Vagina (tissue), 2 donors: Measurements from ENCODE around the gene PYDC2. TPM values are rescaled to one million over a fixed set of nuclear protein-coding genes. Genes with fewer than 3 reads are reported as not detected.

Source experiments
- DNase-seq, 2 donors: peaks; one replicate each; pipeline ENCODE4 v3.0.0-alpha.2; 2017; ENCODE audit errors: extremely low spot score in 2 of 2
- H3K27ac ChIP-seq: fragments of 200-600 bp; sonication (generic); one replicate; pipeline ENCODE4 v1.5.1; 2019
- H3K27me3 ChIP-seq: fragments of 200-600 bp; sonication (generic); one replicate; pipeline ENCODE4 v1.5.1; 2019
- H3K36me3 ChIP-seq, 2 donors: fragments of 200-600 bp; sonication (generic); one replicate each; pipeline ENCODE4 v1.5.1; 2017 to 2019
- H3K4me1 ChIP-seq: fragments of 200-600 bp; sonication (generic); one replicate; pipeline ENCODE4 v1.5.1; 2019
- H3K4me3 ChIP-seq, 2 donors: fragments of 200-600 bp; sonication (generic); 1 replicate in 1 of 2; 2 replicates in 1 of 2; pipeline ENCODE4 v1.5.1; 2016 to 2019
- H3K9me3 ChIP-seq: fragments of 200-600 bp; sonication (generic); one replicate; pipeline ENCODE4 v1.5.1; 2019
- POLR2A ChIP-seq, 2 donors: fragments of 450-650 bp; IDR thresholded peaks; one replicate each; pipeline ENCODE4 v1.6.1; 2017; ENCODE audit warnings: antibody characterized with exemption in 2 of 2, mild to moderate bottlenecking in 2 of 2, moderate library complexity in 2 of 2
- POLR2AphosphoS5 ChIP-seq, 2 donors: sonication (generic); formaldehyde crosslinking; IDR thresholded peaks; one replicate each; pipeline ENCODE4 v1.9.0; 2017; ENCODE audit warnings: antibody characterized with exemption in 2 of 2, mild to moderate bottlenecking in 2 of 2, low read depth in 1 of 2; ENCODE audit not compliant: insufficient read depth in 1 of 2
- intact Hi-C: fragments of 100-400 bp; cut with DNase I; formaldehyde crosslinking; loops from one replicate; pipeline ENCODE4 v1.15.1; 2023
- total RNA-seq: library from RNA; depleted of rRNA; stranded (reverse); fragments of >200 nt; gene quantifications from one replicate; pipeline ENCODE4 v1.2.3, GENCODE V29; 2016
- TF ChIP-seq, protein P1 (sequence below), 3 experiments: fragments of 450-650 bp in 2 of 3; fragments of 200-600 bp in 1 of 3; sonication (generic) in 1 of 3; IDR thresholded peaks; one replicate each; pipeline ENCODE4 v1.5.1; 2017 to 2019; ENCODE audit warnings: antibody characterized with exemption in 3 of 3, mild to moderate bottlenecking in 2 of 3, moderate library complexity in 2 of 3

PYDC2 gene
- not detected for total RNA-seq

DNA sequence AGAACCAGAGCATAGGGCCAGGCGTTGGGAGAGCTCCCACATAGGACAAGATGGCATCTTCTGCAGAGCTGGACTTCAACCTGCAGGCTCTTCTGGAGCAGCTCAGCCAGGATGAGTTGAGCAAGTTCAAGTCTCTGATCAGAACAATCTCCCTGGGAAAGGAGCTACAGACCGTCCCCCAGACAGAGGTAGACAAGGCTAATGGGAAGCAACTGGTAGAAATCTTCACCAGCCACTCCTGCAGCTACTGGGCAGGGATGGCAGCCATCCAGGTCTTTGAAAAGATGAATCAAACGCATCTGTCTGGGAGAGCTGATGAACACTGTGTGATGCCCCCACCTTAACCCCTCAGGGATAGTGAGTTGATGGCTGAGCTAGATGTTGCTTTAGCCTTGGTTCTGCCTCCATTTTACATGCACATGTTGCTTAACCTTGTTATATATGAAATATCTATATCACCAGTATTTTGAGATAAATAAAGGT lies at the start of gene PYDC2:
TSS of gene PYDC2 (plus strand) at position 51 of the 483 bp plus-strand sequence. CDS start at position 51, 0 bp downstream.
- Histone ChIP-seq H3K9me3 (no peaks in the 10 kb centered on the region), H3K36me3 (no peaks in the 10 kb centered on the region), H3K4me3 (no peak within 1 kb of the TSS), H3K27me3 (no peaks in the 10 kb centered on the region), H3K4me1 (no peaks in the 10 kb centered on the region), H3K27ac (no peak within 1 kb of the TSS)
- DNase-seq: no peak
- TF ChIP-seq, protein P1, sequence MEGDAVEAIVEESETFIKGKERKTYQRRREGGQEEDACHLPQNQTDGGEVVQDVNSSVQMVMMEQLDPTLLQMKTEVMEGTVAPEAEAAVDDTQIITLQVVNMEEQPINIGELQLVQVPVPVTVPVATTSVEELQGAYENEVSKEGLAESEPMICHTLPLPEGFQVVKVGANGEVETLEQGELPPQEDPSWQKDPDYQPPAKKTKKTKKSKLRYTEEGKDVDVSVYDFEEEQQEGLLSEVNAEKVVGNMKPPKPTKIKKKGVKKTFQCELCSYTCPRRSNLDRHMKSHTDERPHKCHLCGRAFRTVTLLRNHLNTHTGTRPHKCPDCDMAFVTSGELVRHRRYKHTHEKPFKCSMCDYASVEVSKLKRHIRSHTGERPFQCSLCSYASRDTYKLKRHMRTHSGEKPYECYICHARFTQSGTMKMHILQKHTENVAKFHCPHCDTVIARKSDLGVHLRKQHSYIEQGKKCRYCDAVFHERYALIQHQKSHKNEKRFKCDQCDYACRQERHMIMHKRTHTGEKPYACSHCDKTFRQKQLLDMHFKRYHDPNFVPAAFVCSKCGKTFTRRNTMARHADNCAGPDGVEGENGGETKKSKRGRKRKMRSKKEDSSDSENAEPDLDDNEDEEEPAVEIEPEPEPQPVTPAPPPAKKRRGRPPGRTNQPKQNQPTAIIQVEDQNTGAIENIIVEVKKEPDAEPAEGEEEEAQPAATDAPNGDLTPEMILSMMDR (IDR thresholded peaks at IDR 0.05): no peak
- TF ChIP-seq POLR2A (IDR thresholded peaks at IDR 0.05) (no peak), POLR2AphosphoS5 (IDR thresholded peaks at IDR 0.05; ENCODE audit: insufficient read depth in 1 of 2, low read depth in 1 of 2) (no peak)
- intact Hi-C loops: no loop called here

DNA sequence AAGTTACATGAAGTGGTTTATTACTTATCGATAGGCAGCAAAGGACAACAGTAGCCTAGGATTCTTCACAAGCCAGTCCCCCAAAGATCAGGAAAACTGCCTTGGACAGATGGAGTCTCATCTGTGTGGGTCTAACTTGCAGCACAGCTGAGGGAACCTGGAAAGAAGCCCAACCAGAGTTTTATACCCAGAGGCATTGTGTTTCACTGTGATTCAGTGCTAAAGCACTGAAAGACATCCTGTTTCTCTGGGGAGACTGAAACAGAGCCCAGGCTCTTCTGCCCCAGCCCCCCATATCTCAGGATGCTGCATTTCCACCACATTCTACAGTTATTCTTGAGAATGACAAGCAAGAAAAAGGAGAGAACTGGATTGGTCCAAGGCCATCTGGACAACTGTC lies 48.2 kb upstream of the PYDC2 start:
- no peak for DNase-seq
- no peaks in the 10 kb centered on the region for H3K9me3 ChIP-seq
- H3K27ac ChIP-seq: no peak overlapping the region
- H3K4me3 ChIP-seq: no peak overlapping the region
- TF ChIP-seq POLR2A (IDR thresholded peaks at IDR 0.05): no peak
- TF ChIP-seq, protein P1 (IDR thresholded peaks at IDR 0.05): no peak
- TF ChIP-seq POLR2AphosphoS5 (IDR thresholded peaks at IDR 0.05; ENCODE audit: insufficient read depth in 1 of 2, low read depth in 1 of 2): no peak
- H3K27me3 ChIP-seq: no peaks in the 10 kb centered on the region
- H3K36me3 ChIP-seq: no peaks in the 10 kb centered on the region
- H3K4me1 ChIP-seq: no peaks in the 10 kb centered on the region
- intact Hi-C loops: no loop called here

DNA sequence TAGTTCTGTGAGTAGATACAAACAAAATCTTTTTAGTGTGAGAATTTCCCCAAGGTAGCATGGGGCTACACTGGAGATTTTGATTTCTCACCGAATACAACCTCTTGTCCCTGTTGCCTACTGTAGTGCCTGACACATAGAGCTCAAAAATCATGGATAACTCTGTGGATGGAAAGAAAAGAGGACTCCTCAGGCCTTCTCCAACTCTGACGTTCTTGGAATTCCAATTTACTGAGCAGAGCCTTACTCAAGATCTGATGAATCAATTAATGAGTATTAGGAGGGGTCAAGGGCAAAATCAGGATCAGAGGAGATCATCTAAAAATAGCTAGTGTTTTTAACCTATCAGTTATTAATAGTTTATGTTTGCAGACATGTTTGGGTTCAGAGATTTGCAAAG lies 46.7 kb upstream of the PYDC2 start:
- no peak for TF ChIP-seq POLR2A (IDR thresholded peaks at IDR 0.05)
- TF ChIP-seq POLR2AphosphoS5 (IDR thresholded peaks at IDR 0.05; ENCODE audit: insufficient read depth in 1 of 2, low read depth in 1 of 2): no peak
- TF ChIP-seq, protein P1 (IDR thresholded peaks at IDR 0.05): no peak

DNA sequence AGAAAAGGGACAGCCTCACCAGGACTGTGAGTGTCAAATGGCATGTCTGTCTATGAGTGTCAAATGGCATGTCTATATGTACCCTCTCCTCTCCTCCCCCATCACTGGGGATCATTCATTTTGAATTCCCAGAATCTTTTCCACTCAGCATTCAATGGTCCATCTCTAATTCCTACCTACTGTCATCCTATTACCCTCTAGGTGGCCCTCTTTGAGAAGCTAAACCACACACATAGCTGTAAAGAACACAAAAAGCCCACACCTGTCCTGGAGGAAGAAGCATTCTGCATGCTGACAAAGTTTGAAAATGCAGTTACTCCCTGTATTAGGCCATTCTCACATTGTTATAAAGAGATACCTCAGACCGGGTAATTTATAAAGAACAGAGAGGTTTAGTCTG lies 46.2 kb upstream of the PYDC2 start:
- H3K36me3 ChIP-seq: no peaks in the 10 kb centered on the region
- intact Hi-C loops: no loop called here
- no peak overlapping the region for H3K4me3 ChIP-seq
- H3K9me3 ChIP-seq: no peaks in the 10 kb centered on the region
- H3K27me3 ChIP-seq: no peaks in the 10 kb centered on the region
- H3K4me1 ChIP-seq: no peaks in the 10 kb centered on the region
- DNase-seq: no peak
- TF ChIP-seq, protein P1 (IDR thresholded peaks at IDR 0.05): no peak
- TF ChIP-seq POLR2A (IDR thresholded peaks at IDR 0.05) (no peak), POLR2AphosphoS5 (IDR thresholded peaks at IDR 0.05; ENCODE audit: insufficient read depth in 1 of 2, low read depth in 1 of 2) (no peak)
- no peak overlapping the region for H3K27ac ChIP-seq

More for the DNA sequence above, 46.7 kb upstream of the PYDC2 start:
- no peaks in the 10 kb centered on the region for H3K36me3 ChIP-seq
- no peaks in the 10 kb centered on the region for H3K4me1 ChIP-seq
- H3K4me3 ChIP-seq: no peak overlapping the region
- H3K27ac ChIP-seq: no peak overlapping the region
- DNase-seq: no peak
- H3K27me3 ChIP-seq: no peaks in the 10 kb centered on the region
- H3K9me3 ChIP-seq: no peaks in the 10 kb centered on the region
- intact Hi-C loops: no loop called here

DNA sequence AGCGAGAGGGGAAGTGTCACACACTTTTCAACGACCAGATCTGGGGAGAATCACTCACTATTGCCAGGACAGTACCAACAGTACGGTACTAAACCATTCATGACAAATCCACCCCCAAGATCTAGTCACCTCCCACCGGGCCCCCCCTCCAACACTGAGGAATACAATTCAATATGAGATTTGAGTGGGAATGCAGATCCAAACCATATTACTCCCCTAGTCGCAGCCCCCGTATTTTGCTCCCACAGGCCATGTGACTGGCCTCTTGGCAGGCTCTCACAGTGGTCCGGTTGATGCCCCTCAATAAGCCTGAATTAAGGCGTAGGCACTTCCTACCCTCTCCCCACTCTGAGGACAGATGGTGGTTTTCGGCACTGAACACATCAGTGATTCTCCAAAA lies 45.4 kb upstream of the PYDC2 start:
- intact Hi-C loops: no loop called here

More for the DNA sequence above, 45.4 kb upstream of the PYDC2 start:
- no peak for DNase-seq
- Histone ChIP-seq H3K9me3 (no peaks in the 10 kb centered on the region), H3K27ac (no peak overlapping the region), H3K36me3 (no peaks in the 10 kb centered on the region), H3K4me3 (no peak overlapping the region), H3K27me3 (no peaks in the 10 kb centered on the region), H3K4me1 (no peaks in the 10 kb centered on the region)
- TF ChIP-seq, protein P1 (IDR thresholded peaks at IDR 0.05): no peak
- TF ChIP-seq POLR2AphosphoS5 (IDR thresholded peaks at IDR 0.05; ENCODE audit: insufficient read depth in 1 of 2, low read depth in 1 of 2) (no peak), POLR2A (IDR thresholded peaks at IDR 0.05) (no peak)
